GM23248 (cell line): ENCODE data around the gene FAM9B. TPM values are rescaled to one million over a fixed set of nuclear protein-coding genes. Genes with fewer than 3 reads are reported as not detected.

Source experiments
- DNase-seq: peaks from one replicate; pipeline ENCODE4 v3.0.0-alpha.2; 2015
- H2AFZ ChIP-seq: fragments of 200-600 bp; sonication (generic); 2 replicates; pipeline ENCODE4 v1.6.1; 2016; ENCODE audit warnings: antibody characterized with exemption
- H3F3A ChIP-seq: fragments of 200-600 bp; sonication (generic); 2 replicates; pipeline ENCODE4 v1.6.1; 2016; ENCODE audit warnings: mild to moderate bottlenecking, antibody characterized with exemption, mixed run types; ENCODE audit not compliant: insufficient read depth
- H3K27ac ChIP-seq: fragments of 200-600 bp; sonication (generic); 2 replicates; pipeline ENCODE4 v1.5.1; 2016; ENCODE audit warnings: mild to moderate bottlenecking
- H3K27me3 ChIP-seq: fragments of 200-600 bp; sonication (generic); replicated peaks from 2 replicates; pipeline ENCODE4 v1.6.1; 2016; ENCODE audit warnings: mild to moderate bottlenecking; ENCODE audit not compliant: insufficient read depth
- H3K36me3 ChIP-seq: fragments of 200-600 bp; sonication (generic); 2 replicates; pipeline ENCODE4 v1.6.1; 2016; ENCODE audit warnings: low read depth, mild to moderate bottlenecking
- H3K4me1 ChIP-seq: fragments of 200-600 bp; sonication (generic); 2 replicates; pipeline ENCODE4 v1.6.1; 2016; ENCODE audit warnings: mild to moderate bottlenecking; ENCODE audit not compliant: insufficient read depth
- H3K4me2 ChIP-seq: fragments of 200-600 bp; sonication (generic); one replicate; pipeline ENCODE4 v1.6.1; 2016; ENCODE audit warnings: mild to moderate bottlenecking; ENCODE audit not compliant: unreplicated experiment
- H3K4me3 ChIP-seq: fragments of 200-600 bp; sonication (generic); 2 replicates; pipeline ENCODE4 v1.5.1; 2016; ENCODE audit warnings: mild to moderate bottlenecking
- H3K79me2 ChIP-seq: fragments of 200-600 bp; sonication (generic); 2 replicates; pipeline ENCODE4 v1.6.1; 2016; ENCODE audit warnings: mild to moderate bottlenecking; ENCODE audit not compliant: insufficient read depth
- H3K9ac ChIP-seq: fragments of 200-600 bp; sonication (generic); 2 replicates; pipeline ENCODE4 v1.6.1; 2016; ENCODE audit warnings: mild to moderate bottlenecking
- H3K9me2 ChIP-seq: fragments of 200-600 bp; sonication (generic); 2 replicates; pipeline ENCODE4 v1.6.1; 2016; ENCODE audit warnings: mixed run types, mild to moderate bottlenecking, moderate library complexity; ENCODE audit not compliant: insufficient read depth
- H3K9me3 ChIP-seq: fragments of 200-600 bp; sonication (generic); one replicate; pipeline ENCODE4 v1.6.1; 2017; ENCODE audit warnings: low read depth
- H4K20me1 ChIP-seq: fragments of 200-600 bp; sonication (generic); 2 replicates; pipeline ENCODE4 v1.6.0; 2016; ENCODE audit not compliant: insufficient read depth
- EZH2 ChIP-seq: fragments of 200-600 bp; sonication (generic); IDR thresholded peaks from 2 replicates; pipeline ENCODE4 v1.6.1; 2018; ENCODE audit warnings: antibody characterized with exemption, mild to moderate bottlenecking; ENCODE audit not compliant: insufficient read depth, poor library complexity, severe bottlenecking
- EZH2phosphoT487 ChIP-seq: fragments of 200-600 bp; sonication (generic); IDR thresholded peaks from 2 replicates; pipeline ENCODE4 v1.6.1; 2018; ENCODE audit warnings: antibody characterized with exemption, moderate library complexity, mild to moderate bottlenecking, low read depth; ENCODE audit not compliant: insufficient read depth
- WGBS, 2 experiments: methylation state at CpG; one replicate each; pipeline ENCODE4 v1.1.6; 2015 to 2017; ENCODE audit warnings: low lambda C conversion rate in 2 of 2, low coverage in 1 of 2; ENCODE audit errors: missing lambda C conversion rate in 2 of 2; 5-methylcytosine and 5-hydroxymethylcytosine counted together
- in situ Hi-C: fragments of 300-500 bp; cut with MboI; formaldehyde crosslinking; loops from 2 replicates; pipeline ENCODE4 v1.15.0; 2020
- polyA plus RNA-seq: library from polyadenylated mRNA; unstranded; fragments of >200 nt; fragmentation: Nextera tagmentation; extraction: Ambion mirVana; gene quantifications from 2 replicates; pipeline ENCODE4 v1.2.1, GENCODE V29; 2016
- total RNA-seq: library from RNA; depleted of rRNA; stranded (reverse); fragments of >200 nt; shearing (Covaris generic); gene quantifications from 2 replicates; pipeline ENCODE4 v1.2.3, GENCODE V29; 2014; rRNA removed

FAM9B gene
- total and polyA plus RNA-seq, 2 experiments from 2014 or later = not detected

DNA sequence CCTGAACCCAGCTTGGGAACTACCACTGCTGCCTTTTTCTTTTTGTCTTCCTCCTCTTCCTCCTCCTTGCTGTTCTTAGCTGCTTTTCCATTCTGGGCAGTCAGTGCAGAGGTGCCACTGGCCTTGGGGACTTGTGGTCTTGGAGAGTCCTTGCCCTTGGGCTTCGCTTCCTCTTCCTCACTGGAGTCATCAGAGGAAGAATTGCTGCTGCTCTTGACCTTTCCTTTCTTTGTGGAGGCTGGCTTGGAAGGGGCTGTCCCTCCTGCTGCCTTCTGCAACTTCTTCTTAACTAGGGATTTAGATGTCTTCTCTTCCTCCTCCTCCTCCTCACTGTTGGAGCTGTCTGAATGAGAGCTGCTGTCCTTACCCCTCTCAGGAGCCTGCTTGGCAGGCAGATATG is 53.2 kb downstream of the FAM9B start:
- Histone ChIP-seq H3K36me3 (no peaks in the 10 kb centered on the region), H3K27ac (no peak overlapping the region), H3K9me3 (no peaks in the 10 kb centered on the region), H2AFZ (no peak overlapping the region), H3K27me3 (no peaks in the 10 kb centered on the region), H3K4me2 (no peak overlapping the region), H3K4me3 (no peak overlapping the region), H3K9me2 (no peaks in the 10 kb centered on the region), H3K9ac (no peak overlapping the region), H3K79me2 (no peaks in the 10 kb centered on the region), H3F3A (no peaks in the 10 kb centered on the region), H3K4me1 (no peaks in the 10 kb centered on the region), H4K20me1 (no peaks in the 10 kb centered on the region)
- no peak for TF ChIP-seq EZH2phosphoT487
- no peak for TF ChIP-seq EZH2
- no peak for DNase-seq
- 100% methylated on average over 1 of the region's 1 CpG; no CpG with 5 or more reads in 1 of the 2 experiments for WGBS, 2 experiments
- in situ Hi-C loops = no loop called here

Other genes starting within 250 kb of the FAM9B start
- gene FAM9A, start 232.7 kb downstream of the FAM9B start, total RNA-seq = not detected in 2 replicates
- not detected in 2 replicates for gene FAM9A, start 232.7 kb downstream of the FAM9B start, polyA plus RNA-seq